WERI-Rb-1 (cell line): ENCODE results near the gene DES.

ENCODE experiments used
- DNase-seq: peaks from one replicate; pipeline ENCODE4 v3.0.0-alpha.2; 2020
- H3K27ac ChIP-seq: fragments of 250-450 bp; sonication (Bioruptor Pico); 2 replicates; pipeline ENCODE4 v1.5.1; 2020; ENCODE audit warnings: mild to moderate bottlenecking, moderate library complexity
- H3K27me3 ChIP-seq: fragments of 250-450 bp; sonication (Bioruptor Pico); 2 replicates; pipeline ENCODE4 v1.5.1; 2021; ENCODE audit warnings: mild to moderate bottlenecking, low read depth, moderate library complexity; ENCODE audit not compliant: insufficient read depth, severe bottlenecking
- H3K36me3 ChIP-seq: fragments of 250-450 bp; sonication (Bioruptor Pico); 2 replicates; pipeline ENCODE4 v1.5.1; 2020; ENCODE audit warnings: mild to moderate bottlenecking, moderate library complexity
- H3K4me3 ChIP-seq: 2 replicates; pipeline ENCODE4 v1.5.1; 2011; ENCODE audit warnings: low read depth, mild to moderate bottlenecking, control low read depth, low read length
- H3K9me3 ChIP-seq: fragments of 250-450 bp; sonication (Bioruptor Pico); 2 replicates; pipeline ENCODE4 v1.5.1; 2021; ENCODE audit warnings: mild to moderate bottlenecking, moderate library complexity; ENCODE audit not compliant: severe bottlenecking
- TF ChIP-seq, protein P1 (sequence below): IDR thresholded peaks from 2 replicates; pipeline ENCODE4 v1.5.1; 2011; ENCODE audit warnings: low read depth, mild to moderate bottlenecking, control low read depth, inconsistent platforms, low read length

DES gene

GRCh38 chr2:219465659-219466561 is 47.7 kb downstream of the DES start:
- TF ChIP-seq, protein P1, sequence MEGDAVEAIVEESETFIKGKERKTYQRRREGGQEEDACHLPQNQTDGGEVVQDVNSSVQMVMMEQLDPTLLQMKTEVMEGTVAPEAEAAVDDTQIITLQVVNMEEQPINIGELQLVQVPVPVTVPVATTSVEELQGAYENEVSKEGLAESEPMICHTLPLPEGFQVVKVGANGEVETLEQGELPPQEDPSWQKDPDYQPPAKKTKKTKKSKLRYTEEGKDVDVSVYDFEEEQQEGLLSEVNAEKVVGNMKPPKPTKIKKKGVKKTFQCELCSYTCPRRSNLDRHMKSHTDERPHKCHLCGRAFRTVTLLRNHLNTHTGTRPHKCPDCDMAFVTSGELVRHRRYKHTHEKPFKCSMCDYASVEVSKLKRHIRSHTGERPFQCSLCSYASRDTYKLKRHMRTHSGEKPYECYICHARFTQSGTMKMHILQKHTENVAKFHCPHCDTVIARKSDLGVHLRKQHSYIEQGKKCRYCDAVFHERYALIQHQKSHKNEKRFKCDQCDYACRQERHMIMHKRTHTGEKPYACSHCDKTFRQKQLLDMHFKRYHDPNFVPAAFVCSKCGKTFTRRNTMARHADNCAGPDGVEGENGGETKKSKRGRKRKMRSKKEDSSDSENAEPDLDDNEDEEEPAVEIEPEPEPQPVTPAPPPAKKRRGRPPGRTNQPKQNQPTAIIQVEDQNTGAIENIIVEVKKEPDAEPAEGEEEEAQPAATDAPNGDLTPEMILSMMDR = no peak
- no peak for DNase-seq
- Histone ChIP-seq H3K9me3 (no peaks in the 10 kb centered on the region), H3K4me3 (no peak overlapping the region), H3K36me3 (peaks cover 43% of the 10 kb centered on the region), H3K27me3 (no peaks in the 10 kb centered on the region), H3K27ac (no peak overlapping the region)

DNA sequence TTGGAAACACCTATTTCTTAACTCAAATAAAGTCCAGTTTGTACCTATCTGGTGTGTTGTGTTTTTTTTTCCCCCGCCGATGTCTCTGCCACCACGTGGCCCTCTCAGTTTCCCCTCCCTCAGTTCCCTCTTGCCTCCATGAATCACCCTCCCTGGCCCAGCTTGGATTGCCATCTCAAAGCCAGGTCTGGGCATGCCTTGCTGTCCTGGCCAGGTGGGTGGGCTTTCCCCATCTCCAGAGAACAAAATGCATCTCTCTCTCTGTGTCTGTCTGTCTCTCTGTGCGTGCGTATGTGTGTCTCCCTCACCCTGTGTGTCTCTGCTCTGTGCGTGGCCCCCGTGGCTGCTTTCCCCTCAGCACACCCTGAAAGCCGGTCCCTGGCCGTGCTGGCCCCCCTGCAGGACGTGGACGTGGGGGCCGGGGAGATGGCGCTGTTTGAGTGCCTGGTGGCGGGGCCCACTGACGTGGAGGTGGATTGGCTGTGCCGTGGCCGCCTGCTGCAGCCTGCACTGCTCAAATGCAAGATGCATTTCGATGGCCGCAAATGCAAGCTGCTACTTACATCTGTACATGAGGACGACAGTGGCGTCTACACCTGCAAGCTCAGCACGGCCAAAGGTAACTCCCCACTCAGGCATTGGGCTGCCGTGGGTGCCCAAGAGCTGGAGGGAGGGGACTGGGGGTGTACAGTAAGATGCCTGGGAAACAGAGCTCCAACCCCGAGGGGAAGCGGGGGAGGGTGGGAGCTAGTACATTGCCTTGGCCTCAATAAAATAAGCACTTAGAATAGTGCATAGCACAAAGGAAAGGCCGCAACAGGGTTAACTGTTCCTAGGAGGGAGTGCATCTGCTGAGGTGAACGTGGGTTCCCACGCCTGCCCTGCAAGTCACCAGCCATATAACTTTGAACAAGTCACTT is 48.9 kb downstream of the DES start:
- peaks cover 37% of the 10 kb centered on the region for H3K36me3 ChIP-seq
- DNase-seq = no peak
- H3K9me3 ChIP-seq = no peaks in the 10 kb centered on the region
- H3K27me3 ChIP-seq = no peaks in the 10 kb centered on the region
- TF ChIP-seq, protein P1 = no peak
- no peak overlapping the region for H3K4me3 ChIP-seq
- H3K27ac ChIP-seq = no peak overlapping the region

GRCh38 chr2:219467736-219468075 is 49.5 kb downstream of the DES start:
- no peak for DNase-seq
- TF ChIP-seq, protein P1 = no peak
- peaks cover 31% of the 10 kb centered on the region for H3K36me3 ChIP-seq

DNA sequence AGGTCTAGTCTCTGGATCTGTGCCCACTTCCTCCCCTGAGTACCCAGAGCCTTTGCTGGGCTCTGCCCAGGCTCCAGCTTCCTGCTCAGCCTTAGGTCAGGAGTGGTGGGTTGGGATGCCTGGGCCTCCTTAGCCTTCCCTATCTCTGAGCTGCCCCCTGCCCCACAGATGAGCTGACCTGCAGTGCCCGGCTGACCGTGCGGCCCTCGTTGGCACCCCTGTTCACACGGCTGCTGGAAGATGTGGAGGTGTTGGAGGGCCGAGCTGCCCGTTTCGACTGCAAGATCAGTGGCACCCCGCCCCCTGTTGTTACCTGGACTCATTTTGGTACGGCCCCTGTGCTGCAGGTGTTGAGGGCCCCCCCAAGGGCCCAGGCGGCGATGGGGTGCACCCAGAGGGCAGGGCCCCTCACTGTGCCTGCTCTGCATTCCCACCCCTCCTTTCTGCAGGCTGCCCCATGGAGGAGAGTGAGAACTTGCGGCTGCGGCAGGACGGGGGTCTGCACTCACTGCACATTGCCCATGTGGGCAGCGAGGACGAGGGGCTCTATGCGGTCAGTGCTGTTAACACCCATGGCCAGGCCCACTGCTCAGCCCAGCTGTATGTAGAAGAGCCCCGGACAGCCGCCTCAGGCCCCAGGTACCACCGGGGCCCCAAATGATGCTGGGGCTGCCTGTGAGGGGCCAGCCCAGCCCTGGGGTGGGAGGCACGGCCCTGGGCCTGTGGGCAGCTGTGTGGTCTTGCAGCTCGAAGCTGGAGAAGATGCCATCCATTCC is 50.4 kb downstream of the DES start:
- Histone ChIP-seq H3K4me3 (no peak overlapping the region), H3K27me3 (no peaks in the 10 kb centered on the region), H3K36me3 (peaks cover 28% of the 10 kb centered on the region), H3K9me3 (no peaks in the 10 kb centered on the region), H3K27ac (no peak overlapping the region)
- TF ChIP-seq, protein P1 = no peak
- no peak for DNase-seq

More at GRCh38 chr2:219467736-219468075, 49.5 kb downstream of the DES start:
- Histone ChIP-seq H3K9me3 (no peaks in the 10 kb centered on the region), H3K4me3 (no peak overlapping the region), H3K27ac (no peak overlapping the region), H3K27me3 (no peaks in the 10 kb centered on the region)

- no peaks in the 10 kb centered on the region for H3K27me3 ChIP-seq
- no peak for DNase-seq
- TF ChIP-seq, protein P1 = no peak
- no peaks in the 10 kb centered on the region for H3K9me3 ChIP-seq
- peaks cover 26% of the 10 kb centered on the region for H3K36me3 ChIP-seq
- H3K27ac ChIP-seq = no peak overlapping the region
- no peak overlapping the region for H3K4me3 ChIP-seq
Observed at GRCh38 chr2:219469186-219469724, 51.1 kb downstream of the DES start.
